ENCODE results near the gene ABTB1.

ABTB1 gene

GRCh38 chr3:127672429-127673190, at the start of gene ABTB1:
ABTB1 (plus strand) TSS chr3:127672952; CDS start chr3:127673026, 74 bp downstream.
- peak; percentile 71 for DNase-seq (ENCODE audit: low spot score)

GRCh38 chr3:127624063-127624462, 48.7 kb upstream of the ABTB1 start:
- no peak for DNase-seq (ENCODE audit: low spot score)

DNA sequence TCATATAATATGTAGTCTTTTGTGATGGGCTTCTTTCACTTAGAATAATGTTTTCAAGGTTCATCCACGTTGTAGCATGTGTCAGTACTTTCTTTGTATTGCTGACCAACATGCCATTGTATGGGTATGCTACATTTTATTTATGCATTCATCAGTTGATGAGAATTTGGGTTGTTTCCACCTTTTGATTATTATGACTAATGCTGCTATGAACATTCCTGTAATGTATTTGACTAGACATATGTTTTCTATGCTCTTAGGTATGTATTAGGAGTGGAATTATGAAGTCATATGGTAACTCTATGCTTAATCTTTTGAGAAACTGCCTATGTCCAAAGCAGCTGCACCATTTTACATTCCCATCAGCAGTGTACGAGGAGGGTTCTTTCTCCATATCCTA, 46.9 kb upstream of the ABTB1 start:
- no peak for DNase-seq (ENCODE audit: low spot score)

GRCh38 chr3:127628426-127628787, 44.3 kb upstream of the ABTB1 start:
- no peak for DNase-seq (ENCODE audit: low spot score)

GRCh38 chr3:127628788-127629466, 43.8 kb upstream of the ABTB1 start, which contains the start of gene PODXL2:
PODXL2 (plus strand) TSS chr3:127629185; CDS start chr3:127629220, 35 bp downstream.
- DNase-seq (ENCODE audit: low spot score), result peak; percentile 50

GRCh38 chr3:127629467-127630403, 43.0 kb upstream of the ABTB1 start:
- DNase-seq (ENCODE audit: low spot score), result peak; percentile 37

- DNase-seq (ENCODE audit: low spot score), result peak; percentile 35
These were observed 41.7 kb upstream of the ABTB1 start for GRCh38 chr3:127630811-127631714.

DNA sequence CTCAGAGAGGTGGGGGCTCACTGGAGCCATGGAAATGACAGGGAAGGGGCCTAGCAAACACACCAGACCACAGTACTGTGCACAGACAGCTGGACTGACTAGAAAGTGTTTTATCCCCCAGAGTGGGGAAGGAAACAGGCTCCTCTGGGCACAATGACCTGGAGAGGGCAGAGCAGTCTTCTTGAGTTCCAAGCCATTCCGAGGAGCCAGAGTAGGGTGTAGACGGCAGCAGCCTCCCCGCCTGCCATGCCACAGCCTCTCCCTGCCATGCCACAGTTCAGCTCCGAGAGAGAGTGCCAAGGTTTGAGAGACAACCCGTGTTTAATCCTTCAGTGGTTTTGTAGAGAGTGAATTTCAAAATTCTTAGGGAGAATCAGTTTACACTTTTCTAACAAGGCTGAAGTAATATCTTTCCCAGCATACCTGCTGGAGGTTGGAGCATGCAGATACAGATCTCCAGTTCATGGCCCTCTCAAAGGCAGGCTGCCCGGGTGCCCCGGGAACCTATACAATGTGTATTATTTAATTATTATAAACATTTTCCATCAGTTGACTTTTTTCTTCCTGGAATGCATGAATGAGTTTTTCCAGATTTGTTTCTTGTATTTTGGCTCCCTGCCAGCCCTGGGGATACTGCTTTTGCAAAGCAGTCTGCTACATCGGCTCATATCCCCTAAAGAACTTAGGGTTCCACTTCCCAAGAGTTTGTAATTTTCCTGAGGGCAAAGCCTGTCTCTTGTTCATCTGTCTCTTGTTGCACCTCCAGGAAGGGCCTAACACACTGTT, 40.5 kb upstream of the ABTB1 start:
- DNase-seq (ENCODE audit: low spot score), result peak; percentile 49

DNA sequence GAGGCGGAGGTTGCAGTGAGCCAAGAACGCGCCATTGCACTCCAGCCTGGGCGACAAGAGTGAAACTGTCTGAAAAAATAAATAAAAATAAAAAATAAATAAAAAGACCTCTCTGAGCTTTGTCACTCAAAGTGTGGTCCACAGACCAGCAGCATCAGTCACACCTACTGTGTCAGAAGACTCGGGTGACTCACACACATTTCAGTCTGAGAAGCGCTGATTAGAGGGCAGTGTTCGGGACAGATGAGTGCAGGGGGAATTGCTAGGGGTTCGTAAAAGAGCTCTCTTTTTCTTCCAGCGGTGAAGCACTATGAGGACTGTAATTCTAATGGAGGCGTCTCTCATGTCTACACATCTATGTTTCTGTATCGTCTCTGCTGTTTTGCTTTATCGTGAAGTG, 38.1 kb upstream of the ABTB1 start:
- DNase-seq (ENCODE audit: low spot score), result no peak

DNA sequence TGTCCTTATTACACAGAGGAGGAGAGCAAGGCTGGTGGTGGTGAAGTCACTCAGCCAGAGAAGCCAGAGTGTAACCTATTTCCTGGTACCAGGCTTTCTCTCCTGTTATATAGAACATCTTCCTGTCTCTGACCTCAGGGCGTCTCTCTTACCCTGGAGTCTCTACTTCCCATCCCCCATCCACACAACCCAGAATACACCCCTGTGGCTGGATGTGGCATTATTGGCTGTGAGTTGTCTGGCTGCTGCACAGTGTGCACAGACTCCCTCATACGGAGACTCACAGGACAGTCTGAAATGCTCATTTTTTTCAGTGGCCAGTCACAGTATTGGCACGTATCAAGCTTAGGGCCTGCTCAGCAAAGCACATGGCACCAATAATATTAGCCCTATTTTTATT, 35.2 kb upstream of the ABTB1 start:
- peak; percentile 25 for DNase-seq (ENCODE audit: low spot score)

DNA sequence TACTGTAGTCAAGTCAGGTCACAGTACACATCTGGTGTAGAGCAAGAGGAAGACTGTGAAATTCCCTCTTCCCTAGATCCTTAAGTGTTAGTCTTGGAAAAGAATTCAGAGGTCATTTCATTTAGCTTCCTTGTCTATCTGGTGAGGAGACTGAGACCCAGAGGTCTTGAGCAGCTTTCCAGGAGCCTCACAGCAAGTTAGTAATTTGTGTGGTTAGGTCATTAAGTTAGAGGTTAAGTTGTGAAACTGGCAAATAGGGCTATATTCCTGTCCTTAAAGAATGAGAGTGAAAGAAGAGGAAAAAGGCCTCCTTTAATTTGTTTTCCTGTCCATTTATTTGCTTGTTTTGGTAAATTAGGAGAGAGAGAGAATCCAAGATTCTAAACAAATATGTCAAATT, 34.8 kb upstream of the ABTB1 start:
- no peak for DNase-seq (ENCODE audit: low spot score)

GRCh38 chr3:127639173-127640041, 33.3 kb upstream of the ABTB1 start:
- peak; percentile 54 for DNase-seq (ENCODE audit: low spot score)

- no peak for DNase-seq (ENCODE audit: low spot score)
These were observed 32.8 kb upstream of the ABTB1 start for GRCh38 chr3:127640042-127640355.

DNA sequence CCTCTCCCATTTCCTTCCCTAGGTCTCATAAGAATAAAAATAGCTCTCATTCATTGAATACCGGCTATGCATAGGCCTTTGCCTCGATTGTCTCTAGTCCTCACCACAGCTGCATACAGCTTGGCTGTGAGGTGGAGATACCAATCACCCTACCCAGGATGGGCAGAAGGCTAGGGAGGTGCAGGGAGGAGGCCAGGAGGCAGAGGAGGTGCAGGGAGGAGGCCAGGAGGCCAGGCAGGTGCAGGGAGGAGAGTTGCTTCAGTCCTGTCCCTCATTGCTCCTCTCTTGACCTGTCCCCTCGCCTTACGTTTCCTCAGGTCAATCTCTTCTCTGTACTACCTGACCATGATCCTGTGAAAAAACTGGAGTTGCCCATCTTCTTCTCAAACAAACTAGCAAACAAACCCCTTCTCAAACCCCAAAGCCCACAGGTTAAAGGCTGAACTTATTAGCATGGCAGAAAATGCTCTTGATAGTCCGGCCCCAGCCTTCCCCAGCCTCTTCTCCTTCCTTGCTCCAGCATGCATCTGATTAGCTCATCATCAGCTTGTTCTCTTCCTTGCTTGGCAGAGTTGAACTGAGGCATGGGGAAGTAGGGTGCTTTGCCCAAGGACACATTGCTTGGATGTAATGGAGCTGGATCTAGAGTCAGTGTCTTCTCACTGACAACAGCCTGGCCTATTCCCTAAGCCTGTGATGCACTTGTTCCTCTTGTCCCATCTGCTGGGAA, 27.9 kb upstream of the ABTB1 start:
- no peak for DNase-seq (ENCODE audit: low spot score)

- no peak for DNase-seq (ENCODE audit: low spot score)
These were observed 27.3 kb upstream of the ABTB1 start for GRCh38 chr3:127645371-127646015.

DNA sequence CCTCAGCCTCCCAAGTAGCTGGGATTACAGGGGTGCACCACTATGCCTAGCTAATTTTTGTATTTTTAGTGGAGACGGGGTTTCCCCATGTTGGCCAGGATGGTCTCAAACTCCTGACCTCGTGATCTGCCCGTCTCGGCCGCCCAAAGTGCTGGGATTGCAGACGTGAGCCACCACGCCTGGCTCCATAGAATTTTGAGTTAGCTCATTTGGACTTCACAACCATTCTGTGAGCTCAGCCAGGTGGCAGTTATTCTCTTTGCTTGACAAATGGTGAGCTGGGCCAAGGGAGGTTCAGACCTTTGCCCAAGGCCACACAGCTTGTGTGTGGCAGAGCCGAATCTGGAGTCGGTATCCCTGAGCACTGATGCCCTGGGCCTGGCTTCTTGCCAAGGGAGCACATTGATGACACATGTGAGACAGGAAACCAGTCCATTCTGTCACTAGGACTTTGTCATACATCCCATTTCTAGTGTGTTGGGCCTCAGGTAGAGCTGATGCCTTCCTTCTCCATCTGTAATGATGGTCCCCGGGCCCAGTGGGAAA, 26.2 kb upstream of the ABTB1 start:
- peak; percentile 32 for DNase-seq (ENCODE audit: low spot score)

- no peak for DNase-seq (ENCODE audit: low spot score)
These were observed 25.4 kb upstream of the ABTB1 start for GRCh38 chr3:127647166-127647844.

DNA sequence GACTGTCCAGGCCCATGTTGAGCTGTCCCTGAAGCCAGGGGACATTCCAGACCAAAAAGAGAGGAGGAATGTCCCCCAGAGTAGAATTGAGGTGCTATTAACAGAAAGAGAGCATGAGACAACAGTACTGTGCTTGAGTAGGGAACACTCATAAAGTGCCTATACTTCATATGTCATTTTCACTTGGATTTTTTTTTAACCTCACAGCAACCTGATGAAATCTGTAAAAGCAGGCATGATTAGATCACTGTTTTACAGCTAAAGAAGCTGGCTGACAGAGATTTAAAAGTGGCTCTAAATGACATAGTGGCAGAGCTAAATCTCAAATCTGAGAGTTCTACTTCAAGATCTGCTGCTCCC, 24.9 kb upstream of the ABTB1 start:
- no peak for DNase-seq (ENCODE audit: low spot score)
